Measurements from ENCODE around the gene CHRNB4.

The CHRNB4 gene

DNA sequence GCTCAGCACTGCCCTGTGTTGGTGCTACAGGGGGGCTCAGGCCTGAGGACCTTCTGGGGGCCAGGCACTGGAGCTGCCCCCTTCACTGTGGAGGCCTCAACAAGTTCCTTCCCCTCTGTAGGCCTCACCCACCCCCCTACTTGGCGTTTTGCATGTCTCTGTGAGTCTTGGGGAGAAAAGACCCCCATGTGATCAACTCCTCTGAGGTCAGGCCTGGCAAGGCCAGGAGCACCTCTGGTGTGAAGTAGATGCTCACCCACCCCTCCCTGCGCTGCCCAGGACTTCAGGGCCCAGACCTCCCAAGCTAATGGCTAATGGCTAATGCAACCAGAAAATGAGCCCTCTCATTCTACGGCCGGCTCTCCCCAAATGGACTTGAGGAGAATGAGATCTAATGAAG is 34.2 kb upstream of the CHRNB4 start:
- H3K4me1 Mint-ChIP-seq (ENCODE audit: low read depth), result no peaks in the 10 kb centered on the region
- no peaks in the 10 kb centered on the region for H3K36me3 Mint-ChIP-seq (ENCODE audit: low read depth)
- no peak overlapping the region for H3K4me3 Mint-ChIP-seq
- no peaks in the 10 kb centered on the region for H3K27me3 Mint-ChIP-seq
- H3K9me3 Mint-ChIP-seq, result no peaks in the 10 kb centered on the region
- H3K27ac Mint-ChIP-seq, result no peak overlapping the region

- Mint-ChIP-seq H3K4me3 (no peak overlapping the region), H3K27me3 (no peaks in the 10 kb centered on the region), H3K36me3 (ENCODE audit: low read depth) (no peaks in the 10 kb centered on the region), H3K9me3 (no peaks in the 10 kb centered on the region), H3K27ac (no peak overlapping the region), H3K4me1 (ENCODE audit: low read depth) (no peaks in the 10 kb centered on the region)
Measured at GRCh38 chr15:78673917-78674444, 33.0 kb upstream of the CHRNB4 start.

- H3K36me3 Mint-ChIP-seq (ENCODE audit: low read depth), result no peaks in the 10 kb centered on the region
- no peaks in the 10 kb centered on the region for H3K27me3 Mint-ChIP-seq
- no peaks in the 10 kb centered on the region for H3K4me1 Mint-ChIP-seq (ENCODE audit: low read depth)
- no peak overlapping the region for H3K4me3 Mint-ChIP-seq
- H3K9me3 Mint-ChIP-seq, result no peaks in the 10 kb centered on the region
- no peak overlapping the region for H3K27ac Mint-ChIP-seq
Measured at GRCh38 chr15:78673476-78673875, 32.5 kb upstream of the CHRNB4 start.

GRCh38 chr15:78672285-78673014 is 31.4 kb upstream of the CHRNB4 start:
- no peaks in the 10 kb centered on the region for H3K36me3 Mint-ChIP-seq (ENCODE audit: low read depth)
- H3K4me3 Mint-ChIP-seq, result no peak overlapping the region
- H3K27ac Mint-ChIP-seq, result no peak overlapping the region
- H3K27me3 Mint-ChIP-seq, result no peaks in the 10 kb centered on the region
- H3K9me3 Mint-ChIP-seq, result no peaks in the 10 kb centered on the region
- H3K4me1 Mint-ChIP-seq (ENCODE audit: low read depth), result no peaks in the 10 kb centered on the region

GRCh38 chr15:78671626-78672211 is 30.7 kb upstream of the CHRNB4 start:
- H3K4me1 Mint-ChIP-seq (ENCODE audit: low read depth), result peaks cover 2% of the 10 kb centered on the region

DNA sequence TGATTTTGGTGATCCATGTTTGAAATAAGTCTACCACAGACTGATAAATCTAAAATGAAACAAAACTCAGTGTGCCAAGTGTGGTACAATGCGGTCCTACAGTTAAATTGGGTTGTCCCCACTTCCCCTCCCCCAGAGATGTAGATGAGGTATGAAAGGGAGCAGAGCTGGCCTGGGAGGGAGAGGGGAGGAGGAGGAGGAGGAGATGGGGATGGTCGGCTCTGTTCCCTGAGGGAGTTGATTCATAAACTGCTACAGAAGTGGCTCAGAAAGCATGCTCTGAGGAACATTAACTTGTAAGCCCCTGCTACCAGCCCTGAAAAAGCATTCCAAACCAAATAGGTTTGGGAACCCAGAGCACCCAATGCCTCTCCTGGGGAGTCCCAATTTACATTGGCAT is 28.0 kb upstream of the CHRNB4 start:
- Mint-ChIP-seq H3K27me3 (no peaks in the 10 kb centered on the region), H3K4me1 (ENCODE audit: low read depth) (peaks cover 14% of the 10 kb centered on the region), H3K27ac (no peak overlapping the region), H3K4me3 (no peak overlapping the region), H3K9me3 (no peaks in the 10 kb centered on the region), H3K36me3 (ENCODE audit: low read depth) (no peaks in the 10 kb centered on the region)

More at GRCh38 chr15:78671626-78672211, 30.7 kb upstream of the CHRNB4 start:
- no peaks in the 10 kb centered on the region for H3K36me3 Mint-ChIP-seq (ENCODE audit: low read depth)
- H3K4me3 Mint-ChIP-seq, result no peak overlapping the region
- H3K27me3 Mint-ChIP-seq, result no peaks in the 10 kb centered on the region
- H3K9me3 Mint-ChIP-seq, result no peaks in the 10 kb centered on the region
- H3K27ac Mint-ChIP-seq, result no peak overlapping the region

DNA sequence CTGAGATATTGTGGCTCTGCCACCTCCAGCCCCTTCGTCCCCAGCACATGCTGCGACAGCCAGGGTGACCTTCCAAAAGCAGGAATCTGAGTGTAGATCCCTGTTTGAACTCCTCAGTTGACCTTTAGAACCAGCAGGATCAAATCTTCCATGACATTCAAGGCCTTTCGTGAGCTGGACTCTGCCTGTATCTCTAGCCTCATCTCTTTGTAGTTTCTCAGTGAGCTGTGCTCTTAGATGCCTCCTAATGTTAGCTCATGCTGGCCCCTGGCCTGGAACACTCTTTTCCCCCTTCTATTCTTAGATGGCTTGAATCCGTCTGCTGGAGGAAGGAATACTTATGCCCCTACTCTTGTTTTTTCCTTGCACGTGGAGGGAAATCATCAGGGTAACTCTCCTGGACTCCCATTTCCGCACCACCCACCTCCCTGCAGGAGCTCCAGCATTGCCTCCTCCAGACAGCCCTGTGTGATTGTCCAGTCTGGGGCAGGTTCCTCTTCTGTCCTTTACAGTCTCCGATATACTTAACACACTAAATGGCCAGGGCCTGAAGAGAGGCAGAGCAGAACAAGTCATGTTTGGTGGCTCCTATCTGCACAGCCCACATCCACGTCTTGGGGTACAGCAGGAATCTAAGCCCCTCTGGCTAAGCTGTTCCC is 26.7 kb upstream of the CHRNB4 start:
- Mint-ChIP-seq H3K4me3 (no peak overlapping the region), H3K9me3 (no peaks in the 10 kb centered on the region), H3K4me1 (ENCODE audit: low read depth) (peaks cover 15% of the 10 kb centered on the region), H3K27me3 (no peaks in the 10 kb centered on the region), H3K27ac (no peak overlapping the region), H3K36me3 (ENCODE audit: low read depth) (no peaks in the 10 kb centered on the region)

DNA sequence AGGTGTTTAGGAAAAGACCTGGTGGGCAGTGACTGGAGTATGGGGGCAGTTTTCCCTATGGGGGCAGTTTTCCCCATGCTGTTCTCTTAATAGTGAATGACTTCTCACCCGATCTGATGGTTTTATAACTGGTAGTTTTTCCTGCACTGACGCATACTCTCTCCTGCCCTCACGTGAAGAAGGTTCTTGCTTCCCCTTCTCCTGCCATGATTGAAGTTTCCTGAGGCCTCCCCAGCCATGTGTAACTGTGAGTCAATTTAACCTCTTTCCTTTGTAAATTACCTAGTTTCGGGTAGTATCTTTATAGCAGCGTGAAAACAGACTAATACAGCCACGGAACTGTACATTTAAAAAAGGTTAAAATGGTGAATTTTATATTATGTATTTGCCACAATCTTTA is 25.0 kb upstream of the CHRNB4 start:
- Mint-ChIP-seq H3K9me3 (no peaks in the 10 kb centered on the region), H3K4me1 (ENCODE audit: low read depth) (peaks cover 16% of the 10 kb centered on the region), H3K4me3 (no peak overlapping the region), H3K27me3 (no peaks in the 10 kb centered on the region), H3K36me3 (ENCODE audit: low read depth) (no peaks in the 10 kb centered on the region), H3K27ac (no peak overlapping the region)

DNA sequence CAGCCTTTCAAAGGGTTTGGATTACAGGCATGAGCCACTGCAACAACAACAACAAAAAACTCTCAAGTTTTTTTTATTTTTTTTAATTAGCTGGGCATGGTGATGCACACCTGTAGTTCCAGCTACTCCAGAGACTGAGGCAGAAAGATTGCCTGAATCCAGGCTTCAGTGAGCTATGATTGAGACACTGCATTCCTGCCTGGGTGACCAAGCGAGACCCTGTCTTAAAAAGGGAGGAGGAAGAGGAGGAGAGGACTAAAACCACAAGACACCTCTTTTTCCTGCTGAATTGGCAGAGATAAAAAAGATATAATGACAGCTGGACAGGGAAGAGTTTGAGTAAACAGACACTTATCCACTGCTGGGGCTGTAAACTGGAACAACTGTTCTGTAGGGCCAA is 22.7 kb upstream of the CHRNB4 start:
- no peak overlapping the region for H3K27ac Mint-ChIP-seq
- H3K4me3 Mint-ChIP-seq, result no peak overlapping the region
- peaks cover 16% of the 10 kb centered on the region for H3K4me1 Mint-ChIP-seq (ENCODE audit: low read depth)
- H3K27me3 Mint-ChIP-seq, result no peaks in the 10 kb centered on the region
- no peaks in the 10 kb centered on the region for H3K36me3 Mint-ChIP-seq (ENCODE audit: low read depth)
- no peaks in the 10 kb centered on the region for H3K9me3 Mint-ChIP-seq

GRCh38 chr15:78662028-78662427 is 21.0 kb upstream of the CHRNB4 start:
- no peak overlapping the region for H3K4me3 Mint-ChIP-seq
- peaks cover 16% of the 10 kb centered on the region for H3K4me1 Mint-ChIP-seq (ENCODE audit: low read depth)
- no peaks in the 10 kb centered on the region for H3K9me3 Mint-ChIP-seq
- no peak overlapping the region for H3K27ac Mint-ChIP-seq
- no peaks in the 10 kb centered on the region for H3K36me3 Mint-ChIP-seq (ENCODE audit: low read depth)
- H3K27me3 Mint-ChIP-seq, result no peaks in the 10 kb centered on the region

- peaks cover 8% of the 10 kb centered on the region for H3K4me1 Mint-ChIP-seq (ENCODE audit: low read depth)
- no peaks in the 10 kb centered on the region for H3K27me3 Mint-ChIP-seq
- no peak overlapping the region for H3K4me3 Mint-ChIP-seq
- H3K9me3 Mint-ChIP-seq, result no peaks in the 10 kb centered on the region
- H3K36me3 Mint-ChIP-seq (ENCODE audit: low read depth), result no peaks in the 10 kb centered on the region
- no peak overlapping the region for H3K27ac Mint-ChIP-seq
Measured at GRCh38 chr15:78661001-78661400, 20.0 kb upstream of the CHRNB4 start.

DNA sequence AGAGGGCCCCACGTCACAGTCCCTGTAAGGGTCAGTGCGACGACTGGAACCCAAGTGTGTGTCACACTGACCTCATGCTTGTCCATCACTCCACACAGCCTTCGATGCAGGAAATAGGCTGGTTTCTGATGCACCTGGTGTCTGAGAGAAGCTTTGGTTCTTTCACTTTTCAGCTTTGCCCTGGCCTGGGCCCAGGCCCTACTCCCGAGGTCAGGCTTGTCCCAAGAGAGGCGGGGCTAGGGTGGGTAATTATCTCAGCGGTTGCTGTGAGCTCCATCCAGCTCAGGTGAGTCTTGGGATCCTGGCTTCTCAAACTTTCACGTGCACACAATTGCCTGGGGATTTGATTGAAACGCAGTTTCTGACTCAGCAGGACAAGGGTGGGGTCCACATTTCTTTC is 19.6 kb upstream of the CHRNB4 start:
- Mint-ChIP-seq H3K27ac (no peak overlapping the region), H3K9me3 (no peaks in the 10 kb centered on the region), H3K4me1 (ENCODE audit: low read depth) (peaks cover 4% of the 10 kb centered on the region), H3K4me3 (no peak overlapping the region), H3K27me3 (no peaks in the 10 kb centered on the region), H3K36me3 (ENCODE audit: low read depth) (no peaks in the 10 kb centered on the region)

DNA sequence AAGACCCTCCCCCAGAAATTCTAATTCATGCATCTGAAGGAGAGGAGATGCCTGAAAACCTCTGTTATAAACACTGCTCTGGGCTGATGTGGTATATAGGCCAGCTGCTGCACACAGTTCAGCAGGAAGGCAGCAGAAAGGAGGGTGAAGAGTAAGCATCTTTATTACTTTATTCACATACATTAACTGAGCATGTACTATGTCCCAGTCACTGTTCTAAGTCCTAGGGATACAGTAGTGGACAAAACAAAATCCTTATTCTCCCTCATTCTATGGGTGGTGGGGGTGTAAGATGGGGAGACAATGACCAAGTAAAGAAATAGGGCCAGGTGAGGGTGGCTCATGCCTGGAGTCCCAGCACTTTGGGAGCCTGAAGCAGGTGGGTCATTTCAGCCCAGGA is 17.8 kb upstream of the CHRNB4 start:
- Mint-ChIP-seq H3K4me3 (no peak overlapping the region), H3K9me3 (no peaks in the 10 kb centered on the region), H3K27ac (no peak overlapping the region), H3K36me3 (ENCODE audit: low read depth) (no peaks in the 10 kb centered on the region), H3K27me3 (no peaks in the 10 kb centered on the region), H3K4me1 (ENCODE audit: low read depth) (peaks cover 3% of the 10 kb centered on the region)

- Mint-ChIP-seq H3K4me1 (ENCODE audit: low read depth) (no peaks in the 10 kb centered on the region), H3K27me3 (no peaks in the 10 kb centered on the region), H3K4me3 (no peak overlapping the region), H3K27ac (no peak overlapping the region), H3K9me3 (no peaks in the 10 kb centered on the region), H3K36me3 (ENCODE audit: low read depth) (no peaks in the 10 kb centered on the region)
Measured at GRCh38 chr15:78654272-78654671, 13.3 kb upstream of the CHRNB4 start.

GRCh38 chr15:78651930-78652615 is 11.1 kb upstream of the CHRNB4 start:
- Mint-ChIP-seq H3K27me3 (no peaks in the 10 kb centered on the region), H3K36me3 (ENCODE audit: low read depth) (no peaks in the 10 kb centered on the region), H3K4me1 (ENCODE audit: low read depth) (no peaks in the 10 kb centered on the region), H3K9me3 (no peaks in the 10 kb centered on the region), H3K4me3 (no peak overlapping the region), H3K27ac (no peak overlapping the region)

Data from stimulated activated naive CD8-positive, alpha-beta T cell treated with anti-CD3 and anti-CD28 coated beads, Interleukin-15, Interleukin-2, amounts not matched to agents 100 ng/mL and 50 ng/mL, for 24 hours (primary cell).